KMS-11 (cell line): ENCODE data around the gene DUSP22.

Source experiments
- H2AFZ ChIP-seq: fragments of 200-600 bp; sonication (generic); 2 replicates; pipeline ENCODE4 v1.6.1; 2016; ENCODE audit warnings: antibody characterized with exemption, mixed run types, low read depth
- H3K27ac ChIP-seq: fragments of 200-600 bp; sonication (generic); 2 replicates; pipeline ENCODE4 v1.6.1; 2016; ENCODE audit warnings: mild to moderate bottlenecking, mixed run types
- H3K27me3 ChIP-seq: fragments of 200-600 bp; sonication (generic); 2 replicates; pipeline ENCODE4 v1.6.1; 2017; ENCODE audit warnings: mild to moderate bottlenecking, low read depth, mixed run types, moderate library complexity; ENCODE audit not compliant: insufficient read depth
- H3K36me3 ChIP-seq: fragments of 200-600 bp; sonication (generic); 2 replicates; pipeline ENCODE4 v1.6.1; 2017; ENCODE audit warnings: mild to moderate bottlenecking, mixed run types; ENCODE audit not compliant: insufficient read depth
- H3K4me1 ChIP-seq: fragments of 200-600 bp; sonication (generic); 2 replicates; pipeline ENCODE4 v1.6.1; 2016; ENCODE audit warnings: mild to moderate bottlenecking, low read depth, mixed run types; ENCODE audit not compliant: poor library complexity, severe bottlenecking
- H3K4me2 ChIP-seq: fragments of 200-600 bp; sonication (generic); 2 replicates; pipeline ENCODE4 v1.7.0; 2016; ENCODE audit warnings: mild to moderate bottlenecking, mixed run types
- H3K4me3 ChIP-seq: fragments of 200-600 bp; sonication (generic); IDR thresholded peaks from 2 replicates; pipeline ENCODE4 v1.6.1; 2017; ENCODE audit warnings: low read depth, low read length, mixed read lengths; ENCODE audit not compliant: insufficient read depth
- H3K79me2 ChIP-seq: fragments of 200-600 bp; sonication (generic); 2 replicates; pipeline ENCODE4 v1.6.1; 2016; ENCODE audit warnings: low read depth, mixed run types; ENCODE audit not compliant: insufficient read depth
- H3K9ac ChIP-seq: fragments of 200-600 bp; sonication (generic); 2 replicates; pipeline ENCODE4 v1.6.1; 2016; ENCODE audit warnings: mild to moderate bottlenecking, mixed run types
- H4K20me1 ChIP-seq: fragments of 200-600 bp; sonication (generic); 2 replicates; pipeline ENCODE4 v1.6.1; 2016; ENCODE audit warnings: mild to moderate bottlenecking, mixed run types; ENCODE audit not compliant: insufficient read depth
- TF ChIP-seq, protein P1 (sequence below): fragments of 200-600 bp; sonication (generic); conservative IDR thresholded peaks from 2 replicates; pipeline ENCODE4 v1.6.1; 2017; ENCODE audit warnings: low read depth, mild to moderate bottlenecking, antibody characterized with exemption, low read length, moderate library complexity, mixed read lengths

Gene DUSP22

DNA sequence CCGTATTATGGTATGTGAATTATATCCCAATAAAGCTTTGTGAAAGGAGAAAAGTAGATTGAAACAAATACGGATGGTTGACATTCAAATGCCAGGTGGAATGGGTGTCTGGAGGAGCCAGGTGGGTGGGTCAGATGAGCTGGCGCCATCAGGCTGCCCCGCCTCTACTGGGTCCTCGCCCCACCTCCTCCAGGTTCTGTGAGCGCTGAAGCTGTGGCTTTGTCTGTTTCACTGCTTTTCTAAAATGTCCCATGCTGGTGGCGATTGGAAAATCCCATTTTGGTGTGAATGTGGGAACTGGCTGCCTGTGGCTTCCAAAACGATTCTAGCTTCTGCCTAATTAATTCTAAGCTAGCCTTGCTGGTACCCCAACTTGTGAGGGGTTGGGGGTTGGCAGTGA lies 16.5 kb downstream of the DUSP22 start:
- peaks cover 78% of the 10 kb centered on the region for H3K79me2 ChIP-seq
- H3K4me3 ChIP-seq = no peak overlapping the region
- H3K27me3 ChIP-seq = no peaks in the 10 kb centered on the region
- no peaks in the 10 kb centered on the region; the same call in 1 of the 2 replicates for H3K36me3 ChIP-seq
- H3K27ac ChIP-seq = peak overlapping the region; percentile 91
- H3K4me2 ChIP-seq = peak overlapping the region; percentile 91
- peaks cover 100% of the 10 kb centered on the region for H3K4me1 ChIP-seq
- H3K9ac ChIP-seq = no peak overlapping the region; the same call in 1 of the 2 replicates
- TF ChIP-seq, protein P1, sequence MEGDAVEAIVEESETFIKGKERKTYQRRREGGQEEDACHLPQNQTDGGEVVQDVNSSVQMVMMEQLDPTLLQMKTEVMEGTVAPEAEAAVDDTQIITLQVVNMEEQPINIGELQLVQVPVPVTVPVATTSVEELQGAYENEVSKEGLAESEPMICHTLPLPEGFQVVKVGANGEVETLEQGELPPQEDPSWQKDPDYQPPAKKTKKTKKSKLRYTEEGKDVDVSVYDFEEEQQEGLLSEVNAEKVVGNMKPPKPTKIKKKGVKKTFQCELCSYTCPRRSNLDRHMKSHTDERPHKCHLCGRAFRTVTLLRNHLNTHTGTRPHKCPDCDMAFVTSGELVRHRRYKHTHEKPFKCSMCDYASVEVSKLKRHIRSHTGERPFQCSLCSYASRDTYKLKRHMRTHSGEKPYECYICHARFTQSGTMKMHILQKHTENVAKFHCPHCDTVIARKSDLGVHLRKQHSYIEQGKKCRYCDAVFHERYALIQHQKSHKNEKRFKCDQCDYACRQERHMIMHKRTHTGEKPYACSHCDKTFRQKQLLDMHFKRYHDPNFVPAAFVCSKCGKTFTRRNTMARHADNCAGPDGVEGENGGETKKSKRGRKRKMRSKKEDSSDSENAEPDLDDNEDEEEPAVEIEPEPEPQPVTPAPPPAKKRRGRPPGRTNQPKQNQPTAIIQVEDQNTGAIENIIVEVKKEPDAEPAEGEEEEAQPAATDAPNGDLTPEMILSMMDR = no peak
- no peak overlapping the region for H2AFZ ChIP-seq
- no peaks in the 10 kb centered on the region for H4K20me1 ChIP-seq

DNA sequence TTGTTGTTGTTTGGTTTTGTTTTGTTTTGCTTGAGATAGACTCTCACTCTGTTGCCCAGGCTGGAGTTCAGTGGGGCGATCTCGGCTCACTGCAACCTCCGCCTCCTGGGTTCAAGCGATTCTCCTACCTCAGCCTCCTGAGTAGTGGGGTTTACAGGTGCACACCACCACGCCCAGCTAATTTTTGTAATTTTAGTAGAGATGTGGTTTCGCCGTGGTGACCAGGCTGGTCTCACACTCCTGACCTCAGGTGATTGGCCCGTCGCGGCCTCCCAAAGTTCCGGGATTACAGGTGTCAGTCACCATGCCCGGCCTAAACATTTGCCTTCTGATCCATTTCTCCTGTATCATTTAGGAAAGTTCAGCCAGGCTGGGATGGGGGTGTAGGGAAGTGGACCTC lies 17.7 kb downstream of the DUSP22 start:
- TF ChIP-seq, protein P1 = no peak
- peaks cover 80% of the 10 kb centered on the region for H3K79me2 ChIP-seq

DNA sequence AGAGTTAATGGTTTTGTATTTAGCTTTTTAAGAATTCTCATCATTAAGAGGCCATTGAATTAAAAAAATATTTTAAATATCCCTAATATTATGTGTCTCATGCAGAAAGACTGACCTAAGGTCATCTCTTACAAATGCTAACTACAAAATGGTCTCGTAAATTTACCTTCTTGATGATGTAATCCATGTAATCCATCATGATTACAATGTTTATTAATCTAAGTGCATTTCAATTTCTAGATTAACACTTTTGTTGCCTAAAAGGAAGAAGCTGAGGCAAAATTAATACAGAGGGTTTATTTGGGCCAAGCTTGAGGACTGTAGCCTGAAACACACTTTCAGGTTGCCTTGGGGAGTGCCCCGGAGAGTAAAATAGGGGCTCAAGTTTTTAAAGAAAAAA lies 18.4 kb downstream of the DUSP22 start:
- TF ChIP-seq, protein P1 = no peak
- Histone ChIP-seq H3K4me1 (peaks cover 100% of the 10 kb centered on the region), H3K36me3 (no peaks in the 10 kb centered on the region; the same call in 1 of the 2 replicates), H3K4me2 (peak overlapping the region; percentile 91; the same call in 1 of the 2 replicates), H2AFZ (no peak overlapping the region), H3K27ac (peak overlapping the region; percentile 1; the same call in 1 of the 2 replicates), H4K20me1 (no peaks in the 10 kb centered on the region), H3K27me3 (no peaks in the 10 kb centered on the region), H3K4me3 (no peak overlapping the region), H3K79me2 (peaks cover 84% of the 10 kb centered on the region), H3K9ac (no peak overlapping the region)

More for the DNA sequence above, 17.7 kb downstream of the DUSP22 start:
- H2AFZ ChIP-seq = no peak overlapping the region
- no peaks in the 10 kb centered on the region for H3K27me3 ChIP-seq
- peak overlapping the region; percentile 91; the same call in 1 of the 2 replicates for H3K4me2 ChIP-seq
- H3K4me3 ChIP-seq = no peak overlapping the region
- no peaks in the 10 kb centered on the region for H4K20me1 ChIP-seq
- no peaks in the 10 kb centered on the region; the same call in 1 of the 2 replicates for H3K36me3 ChIP-seq
- H3K27ac ChIP-seq = peak overlapping the region; percentile 1; the same call in 1 of the 2 replicates
- H3K9ac ChIP-seq = no peak overlapping the region
- peaks cover 100% of the 10 kb centered on the region for H3K4me1 ChIP-seq

DNA sequence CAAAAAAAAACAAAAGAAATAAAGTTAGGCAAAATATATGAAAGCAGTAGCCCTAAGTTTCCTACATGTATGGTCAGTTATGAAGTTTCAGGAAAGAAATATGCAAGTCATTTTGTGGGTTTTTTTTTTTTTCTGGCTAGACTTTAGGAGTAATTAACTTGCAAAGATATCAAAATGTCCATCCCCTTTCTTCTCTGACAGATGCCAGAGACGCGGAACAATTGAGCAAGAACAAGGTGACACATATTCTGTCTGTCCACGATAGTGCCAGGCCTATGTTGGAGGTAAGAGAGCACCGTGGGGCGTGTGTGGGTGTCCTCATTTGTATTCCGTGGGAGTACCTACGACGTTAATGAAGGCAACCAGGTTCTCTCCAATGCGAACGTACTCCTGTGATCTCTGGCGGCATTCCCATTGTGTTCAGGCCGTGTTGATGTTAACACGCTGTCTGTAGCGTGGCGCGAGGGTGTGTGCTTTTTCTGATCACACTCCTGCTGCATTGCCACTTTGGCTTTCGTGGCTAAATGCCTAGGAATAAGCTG lies 19.5 kb downstream of the DUSP22 start:
- Histone ChIP-seq H3K79me2 (peaks cover 84% of the 10 kb centered on the region), H3K4me3 (no peak overlapping the region)

More for the DNA sequence above, 19.5 kb downstream of the DUSP22 start:
- Histone ChIP-seq H2AFZ (no peak overlapping the region), H3K4me2 (peak overlapping the region; percentile 95), H3K4me1 (peaks cover 100% of the 10 kb centered on the region), H3K36me3 (no peaks in the 10 kb centered on the region; the same call in 1 of the 2 replicates), H4K20me1 (no peaks in the 10 kb centered on the region), H3K9ac (peak overlapping the region; percentile 17; the same call in 1 of the 2 replicates), H3K27me3 (no peaks in the 10 kb centered on the region), H3K27ac (peak overlapping the region; percentile 92)
- TF ChIP-seq, protein P1 = no peak
